HEK293 (cell line): ENCODE results near the gene SPTAN1.

Experiments used
- ZBTB7A ChIP-seq: fragments of 450-650 bp; formaldehyde crosslinking; IDR thresholded peaks from 2 replicates; pipeline ENCODE4 v1.5.1; 2016; ENCODE audit warnings: low read depth, missing biosample characterization, missing genetic modification characterization
- ZNF830 ChIP-seq: fragments of 450-650 bp; IDR thresholded peaks from 2 replicates; pipeline ENCODE4 v1.5.0; 2018; ENCODE audit warnings: missing biosample characterization, missing genetic modification characterization, low read depth, mild to moderate bottlenecking, moderate library complexity

DNA sequence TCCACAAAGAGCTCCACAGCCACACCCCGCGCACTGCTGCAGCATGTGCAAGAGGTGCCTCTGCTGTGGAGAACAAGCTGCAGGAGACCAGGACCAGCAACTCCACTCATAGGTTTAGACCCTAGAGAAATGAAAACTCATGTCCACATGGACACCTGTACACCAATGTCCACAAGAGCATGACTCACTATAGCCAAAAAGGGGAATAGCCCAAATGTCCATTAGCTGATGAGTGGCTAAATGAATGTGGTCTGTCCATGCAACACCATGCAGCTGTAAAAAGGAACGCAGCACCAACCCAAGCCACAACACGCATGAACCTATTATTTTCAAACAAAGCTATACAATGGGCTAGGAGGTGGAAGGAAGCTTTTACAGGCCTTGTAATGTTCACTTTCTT is 86.2 kb downstream of the SPTAN1 start:
- no peak for TF ChIP-seq ZNF830 (tag by site-specific recombination)
- TF ChIP-seq ZBTB7A: no peak
